GM12872 (cell line): ENCODE data around the gene DDX47.

Experiments
- TF ChIP-seq, protein P1 (sequence below): IDR thresholded peaks from 3 replicates; pipeline ENCODE4 v1.5.1; 2011; ENCODE audit warnings: low read depth, mild to moderate bottlenecking, low read length, moderate library complexity; ENCODE audit not compliant: insufficient read depth

DDX47 gene

DNA sequence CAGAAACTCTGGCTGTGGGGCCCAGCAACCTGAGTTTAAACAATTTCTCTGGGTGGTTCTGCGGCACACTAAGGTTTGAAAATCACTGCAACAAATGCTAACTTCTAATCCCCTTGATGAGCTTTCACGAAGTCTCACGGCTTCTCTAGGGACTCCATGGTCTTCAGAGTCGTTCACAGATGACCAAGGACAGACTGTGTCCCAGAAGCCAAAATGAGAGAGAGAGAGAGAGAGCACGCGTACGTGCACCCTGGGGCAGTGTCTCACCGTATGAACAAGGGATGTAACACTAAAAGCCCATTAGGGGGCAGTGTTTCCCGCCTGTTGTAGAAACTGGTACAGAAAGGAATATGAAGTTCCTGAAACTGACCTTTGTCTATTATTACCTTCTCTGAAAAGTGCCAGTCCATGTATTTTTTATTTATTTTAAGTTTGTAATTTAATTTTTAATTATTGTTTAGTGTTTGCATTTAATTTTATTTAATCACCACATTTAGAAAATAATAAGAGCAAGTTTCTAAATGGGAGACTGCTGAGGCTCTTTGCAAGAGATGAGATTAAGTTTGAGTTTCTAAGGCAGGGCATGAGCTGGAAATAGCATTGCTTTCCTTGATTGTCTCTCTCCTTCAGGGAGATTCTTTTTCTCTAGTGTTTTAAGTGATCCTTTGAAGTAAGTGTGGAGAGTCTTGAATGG, 24.3 kb upstream of the DDX47 start:
- TF ChIP-seq, protein P1, sequence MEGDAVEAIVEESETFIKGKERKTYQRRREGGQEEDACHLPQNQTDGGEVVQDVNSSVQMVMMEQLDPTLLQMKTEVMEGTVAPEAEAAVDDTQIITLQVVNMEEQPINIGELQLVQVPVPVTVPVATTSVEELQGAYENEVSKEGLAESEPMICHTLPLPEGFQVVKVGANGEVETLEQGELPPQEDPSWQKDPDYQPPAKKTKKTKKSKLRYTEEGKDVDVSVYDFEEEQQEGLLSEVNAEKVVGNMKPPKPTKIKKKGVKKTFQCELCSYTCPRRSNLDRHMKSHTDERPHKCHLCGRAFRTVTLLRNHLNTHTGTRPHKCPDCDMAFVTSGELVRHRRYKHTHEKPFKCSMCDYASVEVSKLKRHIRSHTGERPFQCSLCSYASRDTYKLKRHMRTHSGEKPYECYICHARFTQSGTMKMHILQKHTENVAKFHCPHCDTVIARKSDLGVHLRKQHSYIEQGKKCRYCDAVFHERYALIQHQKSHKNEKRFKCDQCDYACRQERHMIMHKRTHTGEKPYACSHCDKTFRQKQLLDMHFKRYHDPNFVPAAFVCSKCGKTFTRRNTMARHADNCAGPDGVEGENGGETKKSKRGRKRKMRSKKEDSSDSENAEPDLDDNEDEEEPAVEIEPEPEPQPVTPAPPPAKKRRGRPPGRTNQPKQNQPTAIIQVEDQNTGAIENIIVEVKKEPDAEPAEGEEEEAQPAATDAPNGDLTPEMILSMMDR = peak; percentile 80

GRCh38 chr12:12790956-12791355, 22.2 kb upstream of the DDX47 start:
- TF ChIP-seq, protein P1 = no peak

DNA sequence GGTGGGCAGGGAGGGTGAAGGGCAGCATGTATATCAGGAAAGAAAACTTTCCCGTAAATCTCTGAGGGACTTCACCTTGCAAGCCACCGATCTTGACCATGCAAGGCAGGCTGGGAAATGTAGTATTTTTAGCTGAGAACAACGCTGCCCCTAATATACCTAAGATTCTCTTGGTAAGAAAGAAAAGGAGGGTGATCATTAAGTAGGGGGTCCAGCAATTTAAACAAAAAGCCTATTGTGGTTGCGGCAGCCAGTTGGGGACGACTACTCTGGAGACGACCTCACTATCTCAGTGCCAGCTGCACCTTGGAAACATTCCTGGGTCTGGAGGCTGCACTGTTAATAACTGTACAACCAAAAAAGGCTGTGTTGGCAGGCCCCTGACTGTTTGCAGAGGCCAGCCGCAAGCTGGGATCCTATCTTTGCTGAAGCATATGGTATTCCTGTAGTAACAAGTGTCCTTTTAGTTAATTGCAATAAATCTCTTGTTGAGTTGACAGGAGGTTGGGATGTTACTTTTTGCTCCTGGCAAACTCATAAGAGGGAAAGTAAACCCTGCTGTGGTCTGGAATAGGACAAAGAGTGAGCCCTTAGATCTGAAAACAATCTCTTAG, 21.3 kb upstream of the DDX47 start:
- TF ChIP-seq, protein P1 = no peak

DNA sequence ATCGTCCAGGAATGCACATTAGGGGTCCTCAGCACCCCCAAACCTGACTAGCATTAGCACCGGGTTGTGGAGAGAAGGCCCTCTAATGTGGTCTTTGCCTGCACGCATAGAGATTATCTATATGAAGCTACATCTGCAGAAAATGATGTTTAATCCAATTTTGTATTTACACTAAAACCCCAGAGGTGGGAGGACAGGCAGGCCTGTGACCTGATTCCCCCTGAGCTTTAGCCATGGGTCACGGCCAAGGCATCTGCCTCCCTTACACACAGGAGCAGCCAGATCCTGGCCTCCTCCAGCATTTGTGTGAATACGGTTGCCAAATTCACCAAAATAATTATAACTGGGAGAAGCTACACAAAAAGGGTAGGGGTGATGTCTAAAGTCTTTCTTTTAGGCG, 20.7 kb upstream of the DDX47 start:
- TF ChIP-seq, protein P1 = no peak

DNA sequence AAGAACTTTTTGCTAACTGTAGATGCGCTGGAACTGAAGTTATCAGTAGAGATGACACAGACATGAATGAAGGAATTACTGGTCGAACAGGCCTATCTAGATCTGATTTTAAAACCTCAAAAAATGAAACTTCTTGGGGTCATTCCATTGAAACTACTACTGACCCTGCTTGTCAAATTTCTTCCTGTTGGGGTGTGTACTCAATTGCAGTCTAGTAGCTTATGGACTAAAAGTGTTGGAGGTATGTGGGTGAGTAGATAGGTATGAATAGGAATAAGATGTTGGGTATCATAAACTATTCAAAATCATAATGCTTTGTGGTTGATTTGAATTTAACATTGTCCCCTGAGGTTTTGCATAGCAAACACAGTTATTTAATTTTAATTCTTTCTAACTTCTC, 18.5 kb upstream of the DDX47 start:
- TF ChIP-seq, protein P1 = no peak

DNA sequence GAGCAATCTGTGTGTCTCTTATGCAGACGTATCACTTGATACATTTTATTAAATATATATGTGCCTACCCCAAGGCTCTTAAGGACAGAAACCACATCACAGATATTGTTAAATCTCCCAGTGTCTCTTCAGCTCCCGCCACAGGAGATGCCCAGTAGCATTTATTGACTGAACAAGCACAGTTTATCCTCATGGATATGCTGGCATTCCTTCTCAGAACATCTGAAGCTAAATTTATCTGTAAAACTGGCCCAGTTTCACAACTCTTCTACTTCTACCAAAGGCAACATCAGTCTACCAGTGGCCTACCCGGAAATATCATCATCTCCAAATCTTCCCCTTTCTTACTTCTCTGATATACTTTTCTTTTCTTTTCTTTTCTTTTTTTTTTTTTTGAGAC, 17.0 kb upstream of the DDX47 start:
- TF ChIP-seq, protein P1 = no peak

DNA sequence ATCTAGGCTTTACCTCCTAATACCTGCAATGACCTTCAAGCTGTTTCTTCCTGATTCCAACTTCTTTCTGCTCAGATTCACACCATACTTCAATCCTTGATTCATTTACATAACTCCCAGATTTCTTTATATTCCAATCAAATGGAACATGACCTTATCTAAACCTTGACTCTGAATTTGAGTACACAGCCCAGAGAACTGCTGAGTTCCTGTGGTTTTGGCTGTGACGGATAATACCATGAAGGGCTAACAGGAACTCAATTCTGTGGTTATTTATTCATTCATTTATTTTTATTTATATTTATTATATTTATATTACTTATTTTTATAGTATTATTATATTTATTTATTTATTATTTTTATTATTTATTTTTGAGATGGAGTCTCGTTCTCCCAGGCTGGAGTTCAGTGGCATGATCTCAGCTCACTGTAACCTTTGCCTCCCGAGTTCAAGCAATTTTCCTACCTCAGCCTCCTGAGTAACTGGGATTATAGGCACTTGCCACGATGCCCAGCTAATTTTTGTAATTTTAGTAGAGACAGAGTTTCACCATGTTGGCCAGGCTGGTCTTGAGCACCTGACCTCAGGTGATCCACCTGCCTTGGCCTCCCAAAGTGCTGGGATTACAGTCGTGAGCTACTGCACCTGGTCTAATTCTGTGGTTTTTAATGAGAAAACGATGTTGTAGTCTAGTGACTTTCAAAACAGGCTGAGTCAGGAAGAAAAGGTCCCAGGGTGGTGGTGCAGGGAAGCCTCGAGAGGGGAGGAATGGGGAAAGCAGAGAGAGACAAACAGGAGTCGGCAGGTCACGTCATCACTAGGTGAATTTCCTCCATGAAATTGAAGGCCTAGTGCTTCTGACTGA, 16.0 kb upstream of the DDX47 start:
- TF ChIP-seq, protein P1 = no peak
